Measurements from ENCODE around the gene PRKAG2. TPM values are rescaled to one million over a fixed set of nuclear protein-coding genes. Genes with fewer than 3 reads are reported as not detected.

Gene PRKAG2
- polyA plus RNA-seq, 1 of the 3 experiments (the other 2 are of a cell fraction): 51.6 TPM

- Histone ChIP-seq H3K9me2 (no peaks in the 10 kb centered on the region), H3K4me1 (ENCODE audit: control insufficient read depth in 1 of 2, insufficient read depth in 2 of 2, low read depth in 1 of 2, low read length in 1 of 2) (peaks cover 0 to 5% of the 10 kb centered on the region in 2 experiments; a peak in 1 of 4 replicates), H3K4me2 (no peak overlapping the region), H3F3A (replicated peaks; ENCODE audit: insufficient read depth) (no peaks in the 10 kb centered on the region), H4K20me1 (ENCODE audit: insufficient read depth) (no peaks in the 10 kb centered on the region), H3K36me3 (replicated peaks in 1 of 2; ENCODE audit: control insufficient read depth in 1 of 2, insufficient read depth in 2 of 2, low read length in 1 of 2) (no peaks in the 10 kb centered on the region), H3K9ac (no peak overlapping the region), H2AFZ (ENCODE audit: low read depth) (no peak overlapping the region), H3K27me3 (ENCODE audit: insufficient read depth) (peaks cover 36% of the 10 kb centered on the region), H3K4me3 (ENCODE audit: low read depth in 2 of 2, low read length in 1 of 2) (no peak overlapping the region), H3K79me2 (ENCODE audit: insufficient read depth) (no peaks in the 10 kb centered on the region), H3K27ac (ENCODE audit: low read depth in 2 of 2, low read length in 1 of 2) (no peak overlapping the region), H3K9me3 (no peaks in the 10 kb centered on the region)
- DNase-seq: no peak
- POLR2A ChIA-PET: no interaction called here
- 66% methylated on average over 13 of the region's 13 CpGs for WGBS (ENCODE audit: low lambda C conversion rate)
- CTCF ChIA-PET: interaction anchor here (3.3 kb wide), 1 partner anchor 69 kb away, joined by 17 read pairs; no protein-coding TSS in a partner anchor
- no peak for TF ChIP-seq RAD21 (IDR thresholded peaks at IDR 0.05; ENCODE audit: low read length)
- no peak for TF ChIP-seq EZH2phosphoT487 (IDR thresholded peaks at IDR 0.05; ENCODE audit: borderline replicate concordance, low read depth)
- no peak for TF ChIP-seq YY1 (IDR thresholded peaks at IDR 0.05; ENCODE audit: low read depth)
- TF ChIP-seq TEAD4 (IDR thresholded peaks at IDR 0.05; ENCODE audit: borderline replicate concordance, insufficient read depth): no peak
- no peak for TF ChIP-seq POLR2AphosphoS5 (IDR thresholded peaks at IDR 0.05; ENCODE audit: low read depth, low read length)
- no peak for TF ChIP-seq EP300 (IDR thresholded peaks at IDR 0.05; ENCODE audit: borderline replicate concordance in 1 of 2, low read depth in 1 of 2, low read length in 1 of 2)
- TF ChIP-seq FOSL2 (IDR thresholded peaks at IDR 0.05; ENCODE audit: borderline replicate concordance, low read depth): no peak
- TF ChIP-seq NRF1 (IDR thresholded peaks at IDR 0.05; ENCODE audit: low read depth, low read length): no peak
- TF ChIP-seq FOXJ3 (CRISPR knock-in tag; IDR thresholded peaks at IDR 0.05): no peak
- TF ChIP-seq ZBTB33 (IDR thresholded peaks at IDR 0.05; ENCODE audit: borderline replicate concordance, low read depth): no peak
- TF ChIP-seq PBX3 (IDR thresholded peaks at IDR 0.05): no peak
- no peak for TF ChIP-seq TAF1 (IDR thresholded peaks at IDR 0.05; ENCODE audit: borderline replicate concordance, low read depth, low read length)
- TF ChIP-seq REST (IDR thresholded peaks at IDR 0.05; ENCODE audit: low read depth, low read length): no peak
Observed at GRCh38 chr7:151851782-151852181, 25.1 kb downstream of the PRKAG2 start.
